ENCODE measurements around the gene VAV2.

VAV2 gene

GRCh38 chr9:133795049-133795448, 197.1 kb downstream of the VAV2 start:
- TF ChIP-seq YY1 (IDR thresholded peaks at IDR 0.05; ENCODE audit: low read depth) (no peak), ZBTB7A (IDR thresholded peaks at IDR 0.05; ENCODE audit: low read depth) (no peak), TCF12 (IDR thresholded peaks at IDR 0.05; ENCODE audit: low read depth) (no peak), EP300 (IDR thresholded peaks at IDR 0.05; ENCODE audit: borderline replicate concordance) (no peak), TAF1 (IDR thresholded peaks at IDR 0.05; ENCODE audit: low read depth) (no peak), RAD21 (IDR thresholded peaks at IDR 0.05; ENCODE audit: low read depth) (no peak), TEAD4 (IDR thresholded peaks at IDR 0.05) (no peak)

GRCh38 chr9:133794016-133794760, 197.9 kb downstream of the VAV2 start:
- TF ChIP-seq CEBPB (IDR thresholded peaks at IDR 0.05) (no peak), RAD21 (IDR thresholded peaks at IDR 0.05; ENCODE audit: low read depth) (no peak), EGR1 (IDR thresholded peaks at IDR 0.05) (no peak), TEAD4 (IDR thresholded peaks at IDR 0.05) (no peak), EP300 (IDR thresholded peaks at IDR 0.05; ENCODE audit: borderline replicate concordance) (no peak), MAX (IDR thresholded peaks at IDR 0.05) (no peak), ZBTB7A (IDR thresholded peaks at IDR 0.05; ENCODE audit: low read depth) (no peak)

GRCh38 chr9:133793471-133793870, 198.7 kb downstream of the VAV2 start:
- no peak for TF ChIP-seq TEAD4 (IDR thresholded peaks at IDR 0.05)
- no peak for TF ChIP-seq MAX (IDR thresholded peaks at IDR 0.05)
- TF ChIP-seq RAD21 (IDR thresholded peaks at IDR 0.05; ENCODE audit: low read depth), result no peak
- TF ChIP-seq FOXM1 (IDR thresholded peaks at IDR 0.05; ENCODE audit: borderline replicate concordance, low read depth), result no peak
- no peak for TF ChIP-seq USF1 (IDR thresholded peaks at IDR 0.05)
- no peak for TF ChIP-seq CREB1 (IDR thresholded peaks at IDR 0.05; ENCODE audit: low read depth)
- no peak for TF ChIP-seq TCF12 (IDR thresholded peaks at IDR 0.05; ENCODE audit: low read depth)
- no peak for TF ChIP-seq EP300 (IDR thresholded peaks at IDR 0.05; ENCODE audit: borderline replicate concordance)
- no peak for TF ChIP-seq REST (IDR thresholded peaks at IDR 0.05; ENCODE audit: low read depth)
- no peak for TF ChIP-seq YY1 (IDR thresholded peaks at IDR 0.05; ENCODE audit: low read depth)
- no peak for TF ChIP-seq ZBTB7A (IDR thresholded peaks at IDR 0.05; ENCODE audit: low read depth)
- TF ChIP-seq EGR1 (IDR thresholded peaks at IDR 0.05), result no peak
- no peak for TF ChIP-seq TAF1 (IDR thresholded peaks at IDR 0.05; ENCODE audit: low read depth)
- no peak for TF ChIP-seq NFIC (IDR thresholded peaks at IDR 0.05)
- no peak for TF ChIP-seq CEBPB (IDR thresholded peaks at IDR 0.05)

GRCh38 chr9:133792721-133793470, 199.2 kb downstream of the VAV2 start:
- TF ChIP-seq USF1 (IDR thresholded peaks at IDR 0.05) (peak; percentile 84), EGR1 (IDR thresholded peaks at IDR 0.05) (peak; percentile 70), MAX (IDR thresholded peaks at IDR 0.05) (peak; percentile 76), EP300 (IDR thresholded peaks at IDR 0.05; ENCODE audit: borderline replicate concordance) (no peak), RAD21 (IDR thresholded peaks at IDR 0.05; ENCODE audit: low read depth) (peak; percentile 89), TEAD4 (IDR thresholded peaks at IDR 0.05) (no peak), CEBPB (IDR thresholded peaks at IDR 0.05) (no peak), REST (IDR thresholded peaks at IDR 0.05; ENCODE audit: low read depth) (no peak), CREB1 (IDR thresholded peaks at IDR 0.05; ENCODE audit: low read depth) (no peak), TCF12 (IDR thresholded peaks at IDR 0.05; ENCODE audit: low read depth) (0 out of 2 replicates have a peak, but pooled peaks have one; percentile 30), FOXM1 (IDR thresholded peaks at IDR 0.05; ENCODE audit: borderline replicate concordance, low read depth) (no peak), ZBTB7A (IDR thresholded peaks at IDR 0.05; ENCODE audit: low read depth) (no peak), TAF1 (IDR thresholded peaks at IDR 0.05; ENCODE audit: low read depth) (no peak), YY1 (IDR thresholded peaks at IDR 0.05; ENCODE audit: low read depth) (no peak), NFIC (IDR thresholded peaks at IDR 0.05) (no peak)
